CD14-positive monocyte (primary cell): ENCODE data around the gene CYP27B1. TPM values are rescaled to one million over a fixed set of nuclear protein-coding genes. Genes with fewer than 3 reads are reported as not detected.

Experiments used
- DNase-seq, 3 donors: peaks; one replicate each; pipeline ENCODE4 v3.0.0-alpha.2; 2011 to 2022
- H2AFZ ChIP-seq: 2 replicates; pipeline ENCODE4 v1.6.0; 2012; ENCODE audit warnings: mild to moderate bottlenecking, low read depth, low read length, inconsistent platforms; ENCODE audit not compliant: insufficient read depth, poor library complexity, severe bottlenecking
- H3K27ac ChIP-seq, 2 donors: 1 replicate in 1 of 2; 2 replicates in 1 of 2; pipeline ENCODE4 v1.5.1; 2012 to 2013; ENCODE audit warnings: low read length in 2 of 2, control low read depth in 1 of 2, inconsistent platforms in 1 of 2, low read depth in 1 of 2, mild to moderate bottlenecking in 1 of 2
- H3K27me3 ChIP-seq, 2 donors: one replicate each; pipeline versions ENCODE4 v1.6.0 to v1.6.1; 2011 to 2013; ENCODE audit warnings: low read length in 2 of 2; ENCODE audit not compliant: control insufficient read depth in 2 of 2, insufficient read depth in 2 of 2
- H3K36me3 ChIP-seq, 2 donors: replicated peaks in 1 of 2; 1 replicate in 1 of 2; 2 replicates in 1 of 2; pipeline versions ENCODE4 v1.5.1 to v1.6.1; 2012 to 2013; ENCODE audit warnings: low read length in 2 of 2, control low read depth in 1 of 2, inconsistent platforms in 1 of 2, mild to moderate bottlenecking in 1 of 2; ENCODE audit not compliant: insufficient read depth in 2 of 2, control insufficient read depth in 1 of 2
- H3K4me1 ChIP-seq, 2 donors: 1 replicate in 1 of 2; 2 replicates in 1 of 2; pipeline versions ENCODE4 v1.5.1 to v1.6.1; 2012 to 2013; ENCODE audit warnings: low read length in 2 of 2, control low read depth in 1 of 2, inconsistent platforms in 1 of 2, mild to moderate bottlenecking in 1 of 2, moderate library complexity in 1 of 2; ENCODE audit not compliant: insufficient read depth in 2 of 2, control insufficient read depth in 1 of 2
- H3K4me2 ChIP-seq: replicated peaks from 2 replicates; pipeline ENCODE3; 2012; ENCODE audit warnings: low read length, moderate library complexity, mild to moderate bottlenecking; ENCODE audit not compliant: poor library complexity, severe bottlenecking; ENCODE audit errors: extremely low read depth
- H3K4me3 ChIP-seq, 3 experiments: fragments of 200-600 bp in 1 of 3; sonication (generic) in 1 of 3; replicated peaks in 1 of 3; 1 replicate in 2 of 3; 2 replicates in 1 of 3; pipeline ENCODE4 v1.5.1; 2011 to 2013; ENCODE audit warnings: low read length in 3 of 3, mild to moderate bottlenecking in 3 of 3, control low read depth in 2 of 3, low read depth in 2 of 3, inconsistent platforms in 1 of 3, moderate library complexity in 1 of 3
- H3K79me2 ChIP-seq: 2 replicates; pipeline ENCODE4 v1.6.0; 2012; ENCODE audit warnings: mild to moderate bottlenecking, control low read depth, inconsistent platforms, low read length, moderate library complexity; ENCODE audit not compliant: insufficient read depth
- H3K9ac ChIP-seq: 2 replicates; pipeline ENCODE4 v1.6.0; 2017; ENCODE audit warnings: low read length, mild to moderate bottlenecking; ENCODE audit not compliant: insufficient read depth, poor library complexity, severe bottlenecking
- H3K9me3 ChIP-seq, 2 donors: replicated peaks in 1 of 2; 1 replicate in 1 of 2; 2 replicates in 1 of 2; pipeline versions ENCODE4 v1.5.1 to v1.6.1; 2012 to 2013; ENCODE audit warnings: low read length in 2 of 2, control low read depth in 1 of 2; ENCODE audit not compliant: control insufficient read depth in 1 of 2, insufficient read depth in 1 of 2
- H4K20me1 ChIP-seq: 2 replicates; pipeline ENCODE4 v1.6.0; 2012; ENCODE audit warnings: mild to moderate bottlenecking, low read length, control low read depth, moderate library complexity; ENCODE audit not compliant: insufficient read depth
- H3K27ac Mint-ChIP-seq, 7 donors: one replicate each; pipeline ENCODE4 v1.8.0; 2020; ENCODE audit warnings: mild to moderate bottlenecking in 7 of 7, mixed read lengths in 7 of 7, moderate library complexity in 6 of 7, inconsistent platforms in 2 of 7
- H3K27me3 Mint-ChIP-seq, 3 donors: one replicate each; pipeline ENCODE4 v1.8.0; 2021 to 2022; ENCODE audit warnings: low read depth in 3 of 3, mild to moderate bottlenecking in 3 of 3, mixed read lengths in 3 of 3, moderate library complexity in 3 of 3, inconsistent platforms in 1 of 3
- H3K36me3 Mint-ChIP-seq, 2 donors: one replicate each; pipeline ENCODE4 v1.8.0; 2020; ENCODE audit warnings: mixed read lengths in 2 of 2, inconsistent platforms in 1 of 2, mild to moderate bottlenecking in 1 of 2
- H3K4me1 Mint-ChIP-seq: one replicate; pipeline ENCODE4 v1.8.0; 2020; ENCODE audit warnings: mild to moderate bottlenecking, mixed read lengths
- H3K4me3 Mint-ChIP-seq, 2 donors: one replicate each; pipeline ENCODE4 v1.8.0; 2020; ENCODE audit warnings: mild to moderate bottlenecking in 2 of 2, mixed read lengths in 2 of 2, moderate library complexity in 1 of 2
- H3K9me3 Mint-ChIP-seq, 7 donors: one replicate each; pipeline ENCODE4 v1.8.0; 2020 to 2022; ENCODE audit warnings: mixed read lengths in 7 of 7, mild to moderate bottlenecking in 6 of 7, moderate library complexity in 6 of 7, inconsistent platforms in 2 of 7
- WGBS: methylation state at CpG from one replicate; pipeline ENCODE4 v1.1.5; 2013; ENCODE audit warnings: missing lambda C conversion rate; ENCODE audit not compliant: insufficient coverage; 5-methylcytosine and 5-hydroxymethylcytosine counted together
- intact Hi-C, 2 donors: fragments of 100-400 bp; cut with micrococcal nuclease; formaldehyde crosslinking; loops; one replicate each; pipeline versions ENCODE4 v1.15.0 to v1.15.1; 2023
- polyA plus RNA-seq, 3 donors: library from polyadenylated mRNA; depleted of rRNA in 1 of 3; unstranded in 2 of 3; stranded (reverse) in 1 of 3; fragments of 300-500 nt in 2 of 3; fragments of >200 nt in 1 of 3; fragmentation: Illumina TruSeq in 2 of 3; gene quantifications; 1 replicate in 2 of 3; 2 replicates in 1 of 3; pipeline ENCODE4 v1.2.3, GENCODE V29; 2012 to 2021
- TF ChIP-seq, protein P1 (sequence below): fragments of 200-600 bp; IDR thresholded peaks from one replicate; pipeline ENCODE4 v1.8.0; 2022; ENCODE audit warnings: antibody characterized with exemption, mild to moderate bottlenecking

Gene CYP27B1
- polyA plus RNA-seq, 3 donors: 0.81 TPM; not detected in 2

DNA sequence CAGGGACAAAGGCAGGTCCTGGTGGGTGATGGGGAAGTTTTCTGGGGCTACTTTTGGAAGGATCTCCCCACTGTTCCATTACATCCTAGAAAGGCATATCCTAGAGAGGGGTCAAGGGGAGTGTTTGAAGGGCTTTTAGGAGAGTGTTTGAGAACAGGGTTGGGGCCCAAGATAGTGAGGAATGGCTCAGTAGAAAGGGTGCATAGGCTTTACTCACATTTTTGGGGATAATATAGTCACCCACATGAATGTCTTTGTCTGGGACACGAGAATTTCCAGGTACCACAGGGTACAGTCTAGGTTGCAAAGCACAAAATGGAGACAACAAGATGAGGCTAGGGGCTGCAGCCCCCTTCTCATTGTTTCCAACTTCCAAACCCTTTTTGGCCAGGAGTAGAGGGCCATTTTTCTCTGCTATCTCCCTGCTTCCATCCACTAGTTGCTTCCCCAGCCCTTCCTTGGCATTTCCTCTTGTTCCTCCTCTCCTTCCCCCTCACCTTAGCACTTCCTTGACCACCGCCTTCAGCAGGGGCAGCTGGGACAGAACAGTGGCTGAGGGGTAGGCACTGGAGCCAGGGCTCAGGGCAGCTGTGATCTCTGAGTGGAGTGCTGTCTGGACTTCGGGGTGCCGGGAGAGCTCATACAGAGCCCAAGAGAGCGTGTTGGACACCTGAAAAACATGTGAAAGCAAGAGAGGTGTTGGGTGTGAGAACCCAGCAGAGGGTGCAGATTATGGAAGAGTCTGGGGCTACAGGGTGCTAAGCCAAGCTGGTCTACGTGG is 2.8 kb downstream of the CYP27B1 start:
- Histone ChIP-seq H3K9ac (no peak overlapping the region), H2AFZ (no peak overlapping the region), H4K20me1 (no peaks in the 10 kb centered on the region), H3K4me1 (peaks cover 28 to 29% of the 10 kb centered on the region in 2 donors), H3K27ac (no peak overlapping the region), H3K4me3 (peak overlapping the region in 1 of 3 experiments; percentile 73), H3K27me3 (peaks cover 37 to 56% of the 10 kb centered on the region in 2 donors), H3K9me3 (peaks cover 0 to 13% of the 10 kb centered on the region in 2 donors), H3K36me3 (peaks cover 0 to under 1% of the 10 kb centered on the region in 2 donors), H3K79me2 (no peaks in the 10 kb centered on the region), H3K4me2 (peak overlapping the region; percentile 81)
- intact Hi-C loops: no loop called here
- TF ChIP-seq, protein P1, sequence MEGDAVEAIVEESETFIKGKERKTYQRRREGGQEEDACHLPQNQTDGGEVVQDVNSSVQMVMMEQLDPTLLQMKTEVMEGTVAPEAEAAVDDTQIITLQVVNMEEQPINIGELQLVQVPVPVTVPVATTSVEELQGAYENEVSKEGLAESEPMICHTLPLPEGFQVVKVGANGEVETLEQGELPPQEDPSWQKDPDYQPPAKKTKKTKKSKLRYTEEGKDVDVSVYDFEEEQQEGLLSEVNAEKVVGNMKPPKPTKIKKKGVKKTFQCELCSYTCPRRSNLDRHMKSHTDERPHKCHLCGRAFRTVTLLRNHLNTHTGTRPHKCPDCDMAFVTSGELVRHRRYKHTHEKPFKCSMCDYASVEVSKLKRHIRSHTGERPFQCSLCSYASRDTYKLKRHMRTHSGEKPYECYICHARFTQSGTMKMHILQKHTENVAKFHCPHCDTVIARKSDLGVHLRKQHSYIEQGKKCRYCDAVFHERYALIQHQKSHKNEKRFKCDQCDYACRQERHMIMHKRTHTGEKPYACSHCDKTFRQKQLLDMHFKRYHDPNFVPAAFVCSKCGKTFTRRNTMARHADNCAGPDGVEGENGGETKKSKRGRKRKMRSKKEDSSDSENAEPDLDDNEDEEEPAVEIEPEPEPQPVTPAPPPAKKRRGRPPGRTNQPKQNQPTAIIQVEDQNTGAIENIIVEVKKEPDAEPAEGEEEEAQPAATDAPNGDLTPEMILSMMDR: no peak
- H3K4me3 Mint-ChIP-seq: peak overlapping the region; percentile 3 to 95
- peaks cover 51 to 55% (median 52%) of the 10 kb centered on the region in 3 donors for H3K27me3 Mint-ChIP-seq
- 78% methylated on average over 4 of the region's 6 CpGs for WGBS
- DNase-seq: no peak
- H3K4me1 Mint-ChIP-seq: peaks cover 31% of the 10 kb centered on the region
- peaks cover 0 to 18% (median 5%) of the 10 kb centered on the region in 7 donors for H3K9me3 Mint-ChIP-seq
- peaks cover 12 to 18% of the 10 kb centered on the region in 2 donors for H3K36me3 Mint-ChIP-seq
- peak overlapping the region in 2 of 7 donors; percentile 6 to 12 for H3K27ac Mint-ChIP-seq

DNA sequence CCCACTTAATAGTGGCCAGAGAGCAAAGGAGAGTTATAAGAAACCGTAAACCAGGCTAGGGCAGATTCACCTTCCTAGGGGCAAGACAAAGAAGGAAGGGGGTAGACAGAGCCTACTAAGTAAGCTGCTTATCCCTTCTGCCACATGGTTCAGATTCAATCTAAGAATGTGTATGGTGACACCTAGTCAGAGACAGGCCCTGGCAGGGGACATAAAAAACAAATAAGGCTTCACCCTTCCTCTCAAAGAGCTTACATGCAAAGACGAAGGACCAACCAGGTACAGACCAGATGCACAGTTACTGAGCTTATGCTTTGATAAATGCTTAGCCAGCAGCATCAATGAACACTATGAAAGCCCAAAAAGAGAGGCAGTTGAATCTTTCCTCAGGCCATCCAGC is 4.4 kb downstream of the CYP27B1 start:
- Histone ChIP-seq H3K36me3 (peaks cover 6 to 14% of the 10 kb centered on the region in 2 donors), H4K20me1 (no peaks in the 10 kb centered on the region), H3K27me3 (peaks cover 36 to 48% of the 10 kb centered on the region in 2 donors), H3K27ac (no peak overlapping the region), H3K9me3 (peaks cover 0 to 12% of the 10 kb centered on the region in 2 donors), H3K4me3 (no peak overlapping the region), H3K79me2 (no peaks in the 10 kb centered on the region), H3K4me1 (peaks cover 28 to 29% of the 10 kb centered on the region in 2 donors), H2AFZ (no peak overlapping the region), H3K9ac (no peak overlapping the region), H3K4me2 (no peak overlapping the region)
- Mint-ChIP-seq H3K27ac (no peak overlapping the region), H3K9me3 (peaks cover 0 to 18% (median 6%) of the 10 kb centered on the region in 7 donors), H3K36me3 (peaks cover 14% of the 10 kb centered on the region in 2 donors), H3K4me3 (no peak overlapping the region), H3K27me3 (peaks cover 45 to 47% (median 46%) of the 10 kb centered on the region in 3 donors), H3K4me1 (peaks cover 29% of the 10 kb centered on the region)
- 92% methylated on average over 2 of the region's 2 CpGs for WGBS
- no peak for DNase-seq
- TF ChIP-seq, protein P1: no peak
- intact Hi-C loops: no loop called here
